Upper lobe of left lung (tissue), 4 donors: Measurements from ENCODE around the gene ROBO1.

ENCODE experiments used
- EP300 ChIP-seq, 4 donors: sonication (generic); formaldehyde crosslinking; IDR thresholded peaks; one replicate each; pipeline ENCODE4 v1.5.1; 2017; ENCODE audit warnings: antibody characterized with exemption in 4 of 4, control low read depth in 2 of 4
- POLR2A ChIP-seq, 4 donors: fragments of 450-650 bp; IDR thresholded peaks; one replicate each; pipeline ENCODE4 v1.5.1; 2016 to 2017; ENCODE audit warnings: antibody characterized with exemption in 4 of 4, mild to moderate bottlenecking in 2 of 4
- TF ChIP-seq, protein P1 (sequence below), 6 experiments: fragments of 450-650 bp in 4 of 6; fragments of 200-600 bp in 2 of 6; sonication (generic) in 2 of 6; IDR thresholded peaks; one replicate each; pipeline ENCODE4 v1.5.1; 2016 to 2019; ENCODE audit warnings: antibody characterized with exemption in 6 of 6

DNA sequence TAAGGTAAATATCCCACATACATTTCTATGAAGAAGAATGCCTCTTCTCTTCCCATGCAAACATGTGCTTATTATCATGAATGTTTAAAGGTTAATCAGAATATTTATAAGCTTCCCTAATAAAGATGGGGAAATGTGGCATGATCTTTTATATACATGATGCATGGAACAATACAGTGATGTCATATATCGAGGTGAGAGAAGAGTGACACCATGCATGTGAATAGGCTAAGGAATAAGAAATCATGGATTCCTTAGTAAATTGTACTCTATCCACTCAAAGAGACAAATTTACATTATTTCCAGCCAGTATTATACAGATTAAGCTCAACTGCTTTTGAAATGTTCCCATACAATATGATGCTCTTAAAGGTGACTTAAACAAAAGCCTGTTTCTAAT is 1035.3 kb downstream of the ROBO1 start:
- TF ChIP-seq, protein P1, sequence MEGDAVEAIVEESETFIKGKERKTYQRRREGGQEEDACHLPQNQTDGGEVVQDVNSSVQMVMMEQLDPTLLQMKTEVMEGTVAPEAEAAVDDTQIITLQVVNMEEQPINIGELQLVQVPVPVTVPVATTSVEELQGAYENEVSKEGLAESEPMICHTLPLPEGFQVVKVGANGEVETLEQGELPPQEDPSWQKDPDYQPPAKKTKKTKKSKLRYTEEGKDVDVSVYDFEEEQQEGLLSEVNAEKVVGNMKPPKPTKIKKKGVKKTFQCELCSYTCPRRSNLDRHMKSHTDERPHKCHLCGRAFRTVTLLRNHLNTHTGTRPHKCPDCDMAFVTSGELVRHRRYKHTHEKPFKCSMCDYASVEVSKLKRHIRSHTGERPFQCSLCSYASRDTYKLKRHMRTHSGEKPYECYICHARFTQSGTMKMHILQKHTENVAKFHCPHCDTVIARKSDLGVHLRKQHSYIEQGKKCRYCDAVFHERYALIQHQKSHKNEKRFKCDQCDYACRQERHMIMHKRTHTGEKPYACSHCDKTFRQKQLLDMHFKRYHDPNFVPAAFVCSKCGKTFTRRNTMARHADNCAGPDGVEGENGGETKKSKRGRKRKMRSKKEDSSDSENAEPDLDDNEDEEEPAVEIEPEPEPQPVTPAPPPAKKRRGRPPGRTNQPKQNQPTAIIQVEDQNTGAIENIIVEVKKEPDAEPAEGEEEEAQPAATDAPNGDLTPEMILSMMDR (IDR thresholded peaks at IDR 0.05), result no peak
- TF ChIP-seq POLR2A (IDR thresholded peaks at IDR 0.05) (no peak), EP300 (IDR thresholded peaks at IDR 0.05) (no peak)
